VCaP (cell line): Measurements from ENCODE around the gene CLCN4.
A peak's percentile ranks its signal among the peaks of the same experiment; 100 is the strongest.

Source experiments
- H3K27ac ChIP-seq: fragments of 450-650 bp; 2 replicates; pipeline ENCODE4 v1.5.1; 2017
- CTCF ChIP-seq: fragments of 450-650 bp; conservative IDR thresholded peaks from 2 replicates; pipeline ENCODE4 v1.5.1; 2017; ENCODE audit warnings: mild to moderate bottlenecking, moderate library complexity

CLCN4 gene

DNA sequence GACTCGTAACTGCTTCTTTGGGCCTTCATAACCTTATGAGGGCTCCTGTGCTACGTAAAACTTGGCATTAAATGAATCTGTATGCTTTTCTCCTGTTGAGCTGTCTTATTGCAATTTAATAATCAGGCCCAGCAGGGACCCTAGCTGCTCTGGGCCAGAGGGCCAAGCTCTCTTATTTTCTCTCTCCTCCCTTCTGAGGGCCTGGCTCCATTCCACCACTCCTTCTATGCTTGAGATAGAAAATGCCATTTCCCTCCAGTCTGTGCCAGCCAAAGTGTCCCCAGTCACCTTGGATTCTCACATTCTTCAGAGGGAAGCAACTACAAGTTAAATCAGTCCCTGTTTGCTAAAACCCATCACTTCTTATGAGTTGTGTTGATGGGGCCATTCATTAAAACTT lies 90.1 kb downstream of the CLCN4 start:
- TF ChIP-seq CTCF = no peak
- no peak overlapping the region for H3K27ac ChIP-seq

DNA sequence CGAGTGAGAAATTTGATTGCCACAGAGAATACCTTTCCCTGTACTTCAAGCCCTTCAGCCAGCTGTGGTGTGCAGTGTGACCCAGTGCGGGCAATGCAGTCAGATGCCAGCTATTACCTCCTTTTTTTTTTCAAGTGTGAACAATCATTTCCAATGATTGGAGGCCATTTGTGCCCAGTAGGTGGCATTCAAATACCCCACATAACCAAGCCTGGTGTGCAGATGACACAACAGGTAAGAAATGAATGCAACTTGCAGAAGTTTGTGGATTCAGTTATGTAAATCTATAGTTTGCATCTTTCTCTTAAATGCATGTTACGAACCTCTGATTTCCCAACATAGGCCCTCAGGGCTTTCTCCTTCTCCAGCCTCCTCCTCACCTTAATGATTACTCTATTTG lies 98.0 kb downstream of the CLCN4 start:
- no peak overlapping the region for H3K27ac ChIP-seq
- peak; percentile 54 for TF ChIP-seq CTCF

- TF ChIP-seq CTCF = no peak
- H3K27ac ChIP-seq = no peak overlapping the region
Observed at GRCh38 chrX:10259716-10260115, 102.9 kb downstream of the CLCN4 start.

DNA sequence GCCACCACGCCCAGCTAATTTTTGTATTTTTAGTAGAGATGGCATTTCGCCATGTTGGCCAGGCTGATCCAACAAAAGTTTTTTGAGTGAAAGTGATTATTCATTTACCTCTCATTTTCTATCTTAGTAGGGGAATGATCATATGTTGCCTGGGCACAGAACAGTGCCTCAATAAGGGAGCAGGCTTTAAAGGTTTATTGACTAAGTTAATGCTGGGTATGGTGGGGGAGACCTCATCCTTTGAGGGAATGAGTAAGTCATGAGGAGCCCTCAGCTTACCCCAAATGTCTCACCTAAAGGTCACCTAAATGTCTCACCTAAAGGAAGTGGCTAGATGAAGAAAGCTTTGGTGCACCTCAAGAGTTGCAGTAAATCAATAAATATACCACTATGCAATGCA lies 109.0 kb downstream of the CLCN4 start:
- TF ChIP-seq CTCF = no peak
- no peak overlapping the region for H3K27ac ChIP-seq

DNA sequence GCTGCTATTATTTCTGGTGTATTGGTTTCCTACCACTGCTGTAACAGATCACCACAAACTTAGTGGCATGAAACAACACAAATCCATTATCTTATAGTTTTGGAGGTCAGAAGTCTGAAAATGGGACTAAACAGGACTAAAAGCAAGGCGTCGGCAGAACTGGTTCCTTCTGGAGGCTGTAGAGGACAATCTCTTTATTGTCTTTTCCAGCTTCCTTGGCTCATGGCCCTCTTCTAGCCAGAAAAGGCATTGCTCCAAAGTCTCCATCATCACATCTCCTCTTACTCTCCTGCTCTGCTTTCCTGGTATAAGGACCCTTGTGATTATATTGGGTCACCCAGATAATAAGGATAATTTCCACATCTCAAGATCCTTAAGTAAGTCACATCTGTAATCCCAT lies 121.9 kb downstream of the CLCN4 start:
- no peak for TF ChIP-seq CTCF
- no peak overlapping the region for H3K27ac ChIP-seq

GRCh38 chrX:10280071-10280470 lies 123.3 kb downstream of the CLCN4 start:
- TF ChIP-seq CTCF = no peak
- no peak overlapping the region for H3K27ac ChIP-seq

- no peak overlapping the region for H3K27ac ChIP-seq
- no peak for TF ChIP-seq CTCF
Observed at GRCh38 chrX:10282490-10282889, 125.7 kb downstream of the CLCN4 start.

DNA sequence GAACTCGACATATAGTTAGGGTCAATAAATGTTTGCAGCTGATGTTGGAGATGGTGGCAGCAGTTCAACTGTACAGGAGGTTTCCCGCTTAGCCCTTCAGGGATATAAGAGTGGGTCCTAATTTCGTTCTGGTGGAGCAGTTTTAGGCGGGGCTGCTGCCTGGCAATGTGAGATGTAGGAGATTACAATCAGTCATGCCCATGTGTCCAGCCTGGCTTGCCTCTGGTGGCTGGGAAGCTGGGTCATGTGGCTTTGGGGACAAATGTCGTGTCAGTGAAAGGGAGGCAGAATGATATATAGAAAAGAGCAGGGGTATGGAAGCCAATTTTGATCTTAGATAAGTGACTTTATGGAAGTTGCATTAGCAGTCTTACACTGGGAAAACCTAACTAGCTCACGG lies 129.4 kb downstream of the CLCN4 start:
- no peak for TF ChIP-seq CTCF
- H3K27ac ChIP-seq = no peak overlapping the region
